Smooth muscle cell (in vitro differentiated cells): ENCODE measurements around the gene SPART. TPM values are rescaled to one million over a fixed set of nuclear protein-coding genes. Genes with fewer than 3 reads are reported as not detected.
A peak's percentile ranks its signal among the peaks of the same experiment; 100 is the strongest.

ENCODE experiments used
- DNase-seq: peaks from one replicate; lab custom pipeline; 2025; ENCODE audit not compliant: unreplicated experiment; lab: John Stamatoyannopoulos, UW
- H2AFZ ChIP-seq: fragments of 200-600 bp; sonication (generic); 2 replicates; pipeline ENCODE4 v1.6.0; 2016; ENCODE audit warnings: antibody characterized with exemption, low read depth, mild to moderate bottlenecking
- H3F3A ChIP-seq: fragments of 200-600 bp; sonication (generic); 2 replicates; pipeline ENCODE4 v1.6.0; 2017; ENCODE audit warnings: antibody characterized with exemption, low read depth
- H3K27ac ChIP-seq: fragments of 200-600 bp; sonication (generic); 2 replicates; pipeline ENCODE4 v1.5.1; 2016; ENCODE audit warnings: low read depth, mild to moderate bottlenecking
- H3K27me3 ChIP-seq: fragments of 200-600 bp; sonication (generic); 2 replicates; pipeline ENCODE4 v1.6.1; 2016; ENCODE audit warnings: low read depth, mild to moderate bottlenecking
- H3K36me3 ChIP-seq: fragments of 200-600 bp; sonication (generic); 2 replicates; pipeline ENCODE4 v1.5.1; 2016; ENCODE audit warnings: low read depth
- H3K4me1 ChIP-seq: fragments of 200-600 bp; sonication (generic); 2 replicates; pipeline ENCODE4 v1.5.1; 2016; ENCODE audit warnings: low read depth
- H3K4me2 ChIP-seq: fragments of 200-600 bp; sonication (generic); 2 replicates; pipeline ENCODE4 v1.6.0; 2016; ENCODE audit warnings: mild to moderate bottlenecking
- H3K4me3 ChIP-seq: fragments of 200-600 bp; sonication (generic); 2 replicates; pipeline ENCODE4 v1.5.1; 2016; ENCODE audit warnings: mild to moderate bottlenecking
- H3K79me2 ChIP-seq: fragments of 200-600 bp; sonication (generic); 2 replicates; pipeline ENCODE4 v1.6.0; 2016; ENCODE audit warnings: low read depth, mild to moderate bottlenecking
- H3K9ac ChIP-seq: fragments of 200-600 bp; sonication (generic); 2 replicates; pipeline ENCODE4 v1.6.0; 2016; ENCODE audit warnings: low read depth
- H3K9me3 ChIP-seq: fragments of 200-600 bp; sonication (generic); replicated peaks from 2 replicates; pipeline ENCODE4 v1.5.1; 2016; ENCODE audit warnings: low read depth
- H4K20me1 ChIP-seq: fragments of 200-600 bp; sonication (generic); 2 replicates; pipeline ENCODE4 v1.6.0; 2016; ENCODE audit warnings: low read depth
- CTCF ChIP-seq: fragments of 200-600 bp; sonication (generic); IDR thresholded peaks from 2 replicates; pipeline ENCODE4 v1.5.1; 2017; ENCODE audit warnings: borderline replicate concordance, mild to moderate bottlenecking, antibody characterized with exemption; ENCODE audit not compliant: insufficient read depth, poor library complexity, severe bottlenecking
- WGBS: methylation state at CpG from one replicate; pipeline ENCODE4 v1.1.7; 2016; ENCODE audit warnings: low lambda C conversion rate; 5-methylcytosine and 5-hydroxymethylcytosine counted together
- polyA plus RNA-seq: library from polyadenylated mRNA; unstranded; fragments of >200 nt; fragmentation: Nextera tagmentation; extraction: Ambion mirVana; gene quantifications from 2 replicates; pipeline ENCODE4 v1.2.1, GENCODE V29; 2016
- total RNA-seq: library from RNA; depleted of rRNA; stranded (reverse); fragments of >200 nt; gene quantifications from 2 replicates; pipeline ENCODE4 v1.2.3, GENCODE V29; 2014

Gene SPART
- total and polyA plus RNA-seq, 2 experiments from 2014 or later, result 44.0 to 45.1 TPM

GRCh38 chr13:36347531-36348210 lies 1.5 kb upstream of the SPART start:
- Histone ChIP-seq H3K79me2 (peaks cover 27% of the 10 kb centered on the region), H2AFZ (no peak overlapping the region), H3K4me2 (no peak overlapping the region), H3K9me3 (no peaks in the 10 kb centered on the region), H3K4me3 (no peak overlapping the region), H3K36me3 (no peaks in the 10 kb centered on the region), H3F3A (no peaks in the 10 kb centered on the region), H3K27me3 (no peaks in the 10 kb centered on the region), H4K20me1 (peaks cover 10% of the 10 kb centered on the region), H3K27ac (no peak overlapping the region), H3K9ac (no peak overlapping the region), H3K4me1 (peaks cover 14% of the 10 kb centered on the region)
- no peak for TF ChIP-seq CTCF
- WGBS, result 90% methylated on average over 10 of the region's 10 CpGs
- DNase-seq, result no peak

- H3K27me3 ChIP-seq, result no peaks in the 10 kb centered on the region
- no peaks in the 10 kb centered on the region for H3K36me3 ChIP-seq
- H3K79me2 ChIP-seq, result peaks cover 47% of the 10 kb centered on the region
- H3K9ac ChIP-seq, result peak overlapping the region; percentile 99
- peak overlapping the region; percentile 94 for H3K4me2 ChIP-seq
- peaks cover 29% of the 10 kb centered on the region for H4K20me1 ChIP-seq
- peak overlapping the region; percentile 99 for H3K27ac ChIP-seq
- 1% methylated on average over 44 of the region's 50 CpGs for WGBS
- H3K4me3 ChIP-seq, result peak overlapping the region; percentile 71
- peak; percentile 65 for DNase-seq
- H3K4me1 ChIP-seq, result peaks cover 14% of the 10 kb centered on the region
- no peak for TF ChIP-seq CTCF
- peak overlapping the region; percentile 36 for H2AFZ ChIP-seq
- no peaks in the 10 kb centered on the region for H3K9me3 ChIP-seq
- no peaks in the 10 kb centered on the region for H3F3A ChIP-seq
These were observed 564 bp downstream of the SPART start for GRCh38 chr13:36345438-36346221.

- peak overlapping the region; percentile 71 for H3K4me3 ChIP-seq
- peaks cover 36% of the 10 kb centered on the region for H4K20me1 ChIP-seq
- H3F3A ChIP-seq, result no peaks in the 10 kb centered on the region
- peak overlapping the region; percentile 99 for H3K9ac ChIP-seq
- peak overlapping the region; percentile 36 for H2AFZ ChIP-seq
- no peaks in the 10 kb centered on the region for H3K36me3 ChIP-seq
- H3K27me3 ChIP-seq, result no peaks in the 10 kb centered on the region
- H3K9me3 ChIP-seq, result no peaks in the 10 kb centered on the region
- WGBS, result 5% methylated on average over 14 of the region's 14 CpGs
- TF ChIP-seq CTCF, result no peak
- H3K27ac ChIP-seq, result peak overlapping the region; percentile 99
- H3K79me2 ChIP-seq, result peaks cover 54% of the 10 kb centered on the region
- DNase-seq, result no peak
- peak overlapping the region; percentile 94 for H3K4me2 ChIP-seq
- peaks cover 14% of the 10 kb centered on the region for H3K4me1 ChIP-seq
These were observed 1.2 kb downstream of the SPART start for GRCh38 chr13:36344886-36345437.
